ENCODE data around the gene NOD2. TPM values are rescaled to one million over a fixed set of nuclear protein-coding genes. Genes with fewer than 3 reads are reported as not detected.

The NOD2 gene
- total RNA-seq, 1 experiment from 2014 or later, result 0.07 TPM

DNA sequence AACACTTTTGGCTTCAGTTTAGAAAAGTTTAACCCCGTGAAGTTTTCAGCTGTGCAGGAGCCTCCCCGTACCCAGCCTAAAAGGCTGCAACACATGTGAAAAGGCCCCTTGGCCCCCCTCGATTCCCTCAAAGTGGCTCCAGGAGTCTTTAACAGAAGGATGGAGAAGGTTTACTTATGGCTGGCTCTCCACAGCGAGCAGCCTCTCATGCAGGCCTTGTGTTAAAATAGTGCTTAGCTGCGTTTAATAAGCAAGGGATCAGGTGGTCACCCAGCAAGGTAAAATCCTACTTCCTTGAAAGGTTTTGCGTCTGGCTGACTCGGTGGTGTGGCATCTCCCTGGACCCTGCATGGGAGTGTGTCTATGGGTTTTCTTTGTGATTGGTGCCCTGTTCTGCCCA is 40.1 kb downstream of the NOD2 start:
- DNase-seq (no peak), ATAC-seq (no peak)
- no peak overlapping the region for H3K4me3 ChIP-seq (ENCODE audit: low read length)
- TF ChIP-seq EZH2 (IDR thresholded peaks at IDR 0.05; ENCODE audit: low read length, unreplicated experiment) (no peak), EZH2phosphoT487 (IDR thresholded peaks at IDR 0.05; ENCODE audit: borderline replicate concordance, low read length) (no peak)
- TF ChIP-seq, protein P1, sequence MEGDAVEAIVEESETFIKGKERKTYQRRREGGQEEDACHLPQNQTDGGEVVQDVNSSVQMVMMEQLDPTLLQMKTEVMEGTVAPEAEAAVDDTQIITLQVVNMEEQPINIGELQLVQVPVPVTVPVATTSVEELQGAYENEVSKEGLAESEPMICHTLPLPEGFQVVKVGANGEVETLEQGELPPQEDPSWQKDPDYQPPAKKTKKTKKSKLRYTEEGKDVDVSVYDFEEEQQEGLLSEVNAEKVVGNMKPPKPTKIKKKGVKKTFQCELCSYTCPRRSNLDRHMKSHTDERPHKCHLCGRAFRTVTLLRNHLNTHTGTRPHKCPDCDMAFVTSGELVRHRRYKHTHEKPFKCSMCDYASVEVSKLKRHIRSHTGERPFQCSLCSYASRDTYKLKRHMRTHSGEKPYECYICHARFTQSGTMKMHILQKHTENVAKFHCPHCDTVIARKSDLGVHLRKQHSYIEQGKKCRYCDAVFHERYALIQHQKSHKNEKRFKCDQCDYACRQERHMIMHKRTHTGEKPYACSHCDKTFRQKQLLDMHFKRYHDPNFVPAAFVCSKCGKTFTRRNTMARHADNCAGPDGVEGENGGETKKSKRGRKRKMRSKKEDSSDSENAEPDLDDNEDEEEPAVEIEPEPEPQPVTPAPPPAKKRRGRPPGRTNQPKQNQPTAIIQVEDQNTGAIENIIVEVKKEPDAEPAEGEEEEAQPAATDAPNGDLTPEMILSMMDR (conservative IDR thresholded peaks at IDR 0.05; ENCODE audit: low read depth, low read length), result no peak
- BruUV-seq (replicated peaks), result no TSS peak
- H2AFZ ChIP-seq (ENCODE audit: low read length), result no peak overlapping the region
- intact Hi-C loops (cut with micrococcal nuclease), result no loop called here
- H3K9me2 ChIP-seq (replicated peaks; ENCODE audit: low read length), result no peaks in the 10 kb centered on the region
- H3K9me3 ChIP-seq (ENCODE audit: low read length), result no peaks in the 10 kb centered on the region
- H3K36me3 ChIP-seq (ENCODE audit: low read depth, low read length), result no peaks in the 10 kb centered on the region
- no peaks in the 10 kb centered on the region for H3K27me3 ChIP-seq (ENCODE audit: low read length)
- CTCF ChIA-PET, result no interaction called here
- no peak overlapping the region for H3K4me2 ChIP-seq (ENCODE audit: low read length)
- no peak overlapping the region for H3K27ac ChIP-seq (ENCODE audit: low read length)
- no peaks in the 10 kb centered on the region for H3K4me1 ChIP-seq (ENCODE audit: insufficient read depth, low read length)
- no peaks in the 10 kb centered on the region for H3F3A ChIP-seq (ENCODE audit: low read length, unreplicated experiment)
- H4K20me1 ChIP-seq (ENCODE audit: low read length), result no peaks in the 10 kb centered on the region
- POLR2A ChIA-PET (ENCODE audit: unreplicated experiment), result no interaction called here
- H3K79me2 ChIP-seq (ENCODE audit: low read length), result no peaks in the 10 kb centered on the region
- H3K9ac ChIP-seq (ENCODE audit: low read length), result no peak overlapping the region

DNA sequence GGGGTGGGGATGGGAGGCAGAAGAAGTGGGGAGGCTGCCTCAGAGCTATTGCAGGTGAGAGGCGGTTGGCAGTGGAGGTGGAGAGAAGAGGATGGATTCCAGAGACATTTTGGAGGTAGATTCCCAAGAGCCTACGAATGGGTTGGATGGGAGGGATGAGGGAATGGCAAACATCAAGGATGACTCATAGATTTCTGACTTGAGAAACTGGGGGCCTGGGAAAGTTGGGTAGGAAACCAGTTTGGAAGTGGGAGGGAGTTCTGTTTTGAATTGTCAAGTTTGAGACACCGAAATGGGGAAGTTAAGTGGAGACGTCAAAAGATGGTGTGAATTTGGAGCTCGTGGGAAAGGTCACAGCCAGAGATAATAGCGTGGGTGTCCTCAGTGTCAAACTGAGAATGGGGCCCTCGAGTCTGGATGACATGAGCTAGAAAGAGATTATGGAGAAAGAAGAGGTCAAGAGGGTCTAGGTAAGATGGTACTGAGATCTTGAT is 42.3 kb downstream of the NOD2 start:
- H3F3A ChIP-seq (ENCODE audit: low read length, unreplicated experiment), result no peaks in the 10 kb centered on the region
- H3K9me2 ChIP-seq (replicated peaks; ENCODE audit: low read length), result no peaks in the 10 kb centered on the region
- CTCF ChIA-PET, result no interaction called here
- H2AFZ ChIP-seq (ENCODE audit: low read length), result no peak overlapping the region
- TF ChIP-seq EZH2phosphoT487 (IDR thresholded peaks at IDR 0.05; ENCODE audit: borderline replicate concordance, low read length), result no peak
- no peak for TF ChIP-seq EZH2 (IDR thresholded peaks at IDR 0.05; ENCODE audit: low read length, unreplicated experiment)
- TF ChIP-seq, protein P1 (conservative IDR thresholded peaks at IDR 0.05; ENCODE audit: low read depth, low read length), result no peak
- no peak overlapping the region for H3K27ac ChIP-seq (ENCODE audit: low read length)
- H3K9me3 ChIP-seq (ENCODE audit: low read length), result no peaks in the 10 kb centered on the region
- no TSS peak for BruUV-seq (replicated peaks)
- no peak overlapping the region for H3K4me3 ChIP-seq (ENCODE audit: low read length)
- no peaks in the 10 kb centered on the region for H3K27me3 ChIP-seq (ENCODE audit: low read length)
- POLR2A ChIA-PET (ENCODE audit: unreplicated experiment), result no interaction called here
- no peaks in the 10 kb centered on the region for H3K36me3 ChIP-seq (ENCODE audit: low read depth, low read length)
- no peak overlapping the region for H3K4me2 ChIP-seq (ENCODE audit: low read length)
- no peaks in the 10 kb centered on the region for H3K79me2 ChIP-seq (ENCODE audit: low read length)
- peaks cover 1% of the 10 kb centered on the region for H3K4me1 ChIP-seq (ENCODE audit: insufficient read depth, low read length)
- H3K9ac ChIP-seq (ENCODE audit: low read length), result no peak overlapping the region
- intact Hi-C loops (cut with micrococcal nuclease), result no loop called here
- H4K20me1 ChIP-seq (ENCODE audit: low read length), result no peaks in the 10 kb centered on the region
- ATAC-seq (no peak), DNase-seq (no peak)

DNA sequence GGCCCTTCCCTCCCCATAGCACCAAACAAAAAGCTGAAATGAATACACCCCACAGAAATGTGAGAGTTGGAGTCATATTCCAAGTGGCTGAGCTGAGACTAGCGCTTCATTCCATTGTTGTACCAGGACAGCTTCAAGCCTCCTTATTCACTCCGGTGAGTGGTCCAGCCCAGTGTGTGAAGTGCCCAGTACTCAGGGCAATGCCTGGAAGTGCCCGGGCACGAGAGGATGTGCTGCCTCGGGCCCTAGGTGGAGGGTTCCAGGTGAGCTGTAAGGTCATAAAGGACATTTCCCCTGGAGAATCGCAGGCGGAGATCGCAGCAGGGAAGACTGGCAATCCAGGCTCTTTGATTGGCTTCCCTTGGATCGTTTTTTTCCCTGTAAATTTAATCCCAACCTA is 43.0 kb downstream of the NOD2 start:
- no peaks in the 10 kb centered on the region for H3K36me3 ChIP-seq (ENCODE audit: low read depth, low read length)
- ChIA-PET POLR2A (ENCODE audit: unreplicated experiment) (no interaction called here), CTCF (no interaction called here)
- ATAC-seq (no peak), DNase-seq (no peak)
- H3K27ac ChIP-seq (ENCODE audit: low read length), result no peak overlapping the region
- TF ChIP-seq, protein P1 (conservative IDR thresholded peaks at IDR 0.05; ENCODE audit: low read depth, low read length), result no peak
- no peak for TF ChIP-seq EZH2 (IDR thresholded peaks at IDR 0.05; ENCODE audit: low read length, unreplicated experiment)
- no peak for TF ChIP-seq EZH2phosphoT487 (IDR thresholded peaks at IDR 0.05; ENCODE audit: borderline replicate concordance, low read length)
- H3K79me2 ChIP-seq (ENCODE audit: low read length), result no peaks in the 10 kb centered on the region
- no peak overlapping the region for H3K9ac ChIP-seq (ENCODE audit: low read length)
- H3K9me3 ChIP-seq (ENCODE audit: low read length), result no peaks in the 10 kb centered on the region
- H3K4me1 ChIP-seq (ENCODE audit: insufficient read depth, low read length), result peaks cover 8% of the 10 kb centered on the region
- H3K4me3 ChIP-seq (ENCODE audit: low read length), result no peak overlapping the region
- no peak overlapping the region for H2AFZ ChIP-seq (ENCODE audit: low read length)
- H3K27me3 ChIP-seq (ENCODE audit: low read length), result no peaks in the 10 kb centered on the region
- no peaks in the 10 kb centered on the region for H4K20me1 ChIP-seq (ENCODE audit: low read length)
- intact Hi-C loops (cut with micrococcal nuclease), result no loop called here
- H3K4me2 ChIP-seq (ENCODE audit: low read length), result no peak overlapping the region
- BruUV-seq (replicated peaks), result no TSS peak
- H3F3A ChIP-seq (ENCODE audit: low read length, unreplicated experiment), result no peaks in the 10 kb centered on the region
- H3K9me2 ChIP-seq (replicated peaks; ENCODE audit: low read length), result no peaks in the 10 kb centered on the region

Data from PC-3 (cell line).